HG03045 (cell line): ENCODE results near the gene SNX32.
A peak's percentile ranks its signal among the peaks of the same experiment; 100 is the strongest.
"Not testable (repeated sequence)": the region's sequence is repeated elsewhere in the genome, so short reads cannot be mapped to it uniquely, and the experiment has no call there.

Source experiments
- ATAC-seq: cut with Tn5 transposase; IDR thresholded peaks from one replicate; pipeline ENCODE4 v1.9.1; 2021; ENCODE audit warnings: mild to moderate bottlenecking, moderate library complexity; ENCODE audit not compliant: unreplicated experiment

SNX32 gene

DNA sequence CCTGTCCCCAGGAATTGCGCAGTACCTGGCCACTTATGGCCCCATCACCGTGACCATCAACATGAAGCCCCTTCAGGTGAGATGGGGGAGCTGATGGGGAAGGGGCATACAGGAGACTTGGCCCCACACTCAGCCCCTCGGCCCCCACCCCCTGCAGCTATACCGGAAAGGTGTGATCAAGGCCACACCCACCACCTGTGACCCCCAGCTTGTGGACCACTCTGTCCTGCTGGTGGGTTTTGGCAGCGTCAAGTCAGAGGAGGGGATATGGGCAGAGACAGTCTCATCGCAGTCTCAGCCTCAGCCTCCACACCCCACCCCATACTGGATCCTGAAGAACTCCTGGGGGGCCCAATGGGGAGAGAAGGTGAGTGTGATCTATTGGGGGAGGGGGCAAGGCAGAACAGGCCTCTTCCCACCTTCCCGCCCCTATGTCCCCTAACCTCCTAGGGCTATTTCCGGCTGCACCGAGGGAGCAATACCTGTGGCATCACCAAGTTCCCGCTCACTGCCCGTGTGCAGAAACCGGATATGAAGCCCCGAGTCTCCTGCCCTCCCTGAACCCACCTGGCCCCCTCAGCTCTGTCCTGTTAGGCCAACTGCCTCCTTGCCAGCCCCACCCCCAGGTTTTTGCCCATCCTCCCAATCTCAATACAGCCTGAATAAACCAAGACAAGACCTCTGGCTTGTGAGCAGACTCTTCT lies 49.4 kb downstream of the SNX32 start:
- ATAC-seq = no peak

DNA sequence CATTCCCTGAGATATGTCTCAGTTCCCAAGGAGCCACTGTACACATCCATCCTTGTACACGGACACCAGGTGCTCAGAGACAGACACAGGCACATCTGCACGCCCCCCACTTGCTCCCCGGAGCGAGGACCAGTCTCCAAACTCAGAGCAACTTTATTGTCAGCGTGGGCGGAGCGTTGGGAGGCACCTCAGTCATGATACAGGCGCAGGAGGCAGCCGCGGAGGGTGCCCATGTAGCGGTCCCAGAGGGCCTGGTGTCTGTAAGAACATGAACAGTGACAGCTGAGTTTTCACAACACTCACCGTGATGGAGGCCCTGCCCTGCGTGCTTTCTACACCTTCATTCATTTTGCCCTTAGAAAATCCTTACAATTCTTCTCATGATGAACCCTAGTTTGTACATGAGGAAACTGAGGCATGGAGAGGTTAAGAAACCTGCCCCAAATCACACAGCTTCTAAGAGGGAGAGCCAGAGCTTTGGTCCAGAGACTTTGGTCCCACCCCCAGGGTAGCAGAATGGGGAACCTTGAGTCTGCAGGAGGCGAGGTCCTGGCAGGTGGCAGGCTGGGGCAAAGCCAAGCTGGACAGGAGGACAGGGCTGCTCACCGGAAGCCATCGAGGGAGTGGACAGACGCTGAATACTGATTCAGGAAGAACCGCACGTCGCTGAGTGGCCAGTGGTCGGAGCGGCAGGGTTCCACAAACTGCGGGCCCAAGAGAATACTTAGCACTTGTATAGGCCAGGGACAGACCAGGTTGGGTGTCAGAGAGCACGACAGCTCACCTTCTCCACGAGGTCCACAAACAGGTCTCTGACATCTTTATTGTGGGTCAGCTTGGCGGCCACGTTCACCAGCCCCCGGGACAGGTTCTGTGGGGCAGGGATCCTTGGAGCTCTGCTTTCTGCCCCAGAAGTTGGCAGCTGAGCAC lies 50.3 kb downstream of the SNX32 start:
- no peak for ATAC-seq

DNA sequence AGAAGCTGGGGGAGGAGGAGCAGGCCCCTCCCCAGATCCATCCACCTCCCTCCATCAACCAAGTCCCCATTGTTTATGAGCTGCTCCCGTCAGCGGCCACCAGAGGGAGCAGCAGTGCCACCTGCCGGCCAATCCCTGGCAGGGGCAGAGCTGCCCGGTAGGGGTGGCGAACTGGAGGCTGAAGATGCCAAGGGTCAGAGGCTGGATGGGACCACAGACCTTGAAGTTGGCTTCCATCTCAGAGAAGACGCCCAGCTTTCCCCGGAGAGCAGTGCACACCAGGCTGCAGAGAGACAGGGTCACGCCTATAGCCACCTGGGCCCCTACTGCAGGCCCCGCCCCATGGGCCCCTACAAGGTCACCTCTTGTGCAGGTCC lies 50.9 kb downstream of the SNX32 start:
- no peak for ATAC-seq

- ATAC-seq = no peak
Measured at GRCh38 chr11:65885231-65885630, 51.5 kb downstream of the SNX32 start.

- ATAC-seq = no peak
Measured at GRCh38 chr11:65885808-65886536, 52.2 kb downstream of the SNX32 start.

DNA sequence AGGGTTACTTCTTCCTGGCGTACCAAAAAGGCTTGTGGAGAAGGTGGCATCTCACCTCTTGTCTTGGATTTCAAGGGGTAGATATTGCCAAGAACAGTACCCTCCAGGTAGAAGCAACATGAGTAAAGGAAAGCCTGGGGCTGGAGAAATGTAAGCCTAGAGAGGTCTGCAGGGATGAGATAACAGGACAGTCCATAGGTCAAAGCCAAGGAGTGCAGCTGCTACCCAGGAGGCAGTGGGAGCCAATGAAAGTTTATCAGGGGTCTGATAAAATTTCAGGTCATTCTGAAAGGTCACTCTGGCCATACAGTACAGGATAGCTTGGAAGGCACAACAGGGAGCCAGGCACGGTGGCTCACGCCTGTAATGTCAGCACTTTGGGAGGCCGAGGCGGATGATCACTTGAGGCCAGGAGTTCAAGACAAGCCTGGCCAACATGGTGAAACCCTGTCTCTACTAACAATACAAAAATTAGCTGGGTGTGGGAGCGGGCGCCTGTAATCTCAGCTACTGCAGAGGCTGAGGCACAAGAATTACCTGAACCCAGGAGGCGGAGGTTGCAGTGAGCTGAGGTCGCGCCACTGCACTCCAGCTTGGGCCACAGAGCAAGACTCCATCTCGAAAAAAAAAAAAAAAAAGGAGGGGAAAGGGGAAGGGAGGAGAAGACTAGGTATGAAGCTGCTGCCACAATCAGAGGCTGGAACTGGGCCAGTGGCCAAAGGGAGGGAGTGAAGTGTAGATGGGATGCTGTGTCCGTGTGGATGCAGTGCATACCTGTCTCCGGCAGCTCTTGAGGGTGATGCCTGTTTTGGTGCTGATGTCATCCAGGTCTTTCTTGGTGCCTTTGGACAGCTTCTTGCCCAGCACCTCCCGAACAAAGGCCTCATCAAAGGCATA lies 53.3 kb downstream of the SNX32 start:
- no peak for ATAC-seq

DNA sequence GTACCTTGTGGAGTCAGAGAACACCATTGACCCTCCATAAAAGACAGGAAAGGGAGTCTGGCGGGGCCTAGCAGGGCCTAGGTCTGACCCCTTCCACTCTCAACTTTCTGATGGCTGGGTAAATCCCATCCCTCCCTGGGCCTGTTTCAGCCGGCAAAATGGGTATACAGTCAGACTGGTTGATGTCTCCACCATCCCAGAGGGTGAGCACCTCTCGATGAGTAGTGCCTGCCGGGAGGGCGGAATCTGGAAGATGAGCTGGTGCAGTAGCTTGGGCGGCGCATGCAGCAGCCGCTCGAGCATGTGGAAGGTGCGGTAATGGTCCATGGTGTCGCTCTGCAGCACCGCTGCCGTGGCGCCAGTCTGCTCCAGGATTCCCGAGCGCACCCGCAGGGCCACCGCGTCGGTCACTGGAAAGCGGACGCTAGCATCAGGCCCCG lies 54.0 kb downstream of the SNX32 start:
- ATAC-seq = no peak

DNA sequence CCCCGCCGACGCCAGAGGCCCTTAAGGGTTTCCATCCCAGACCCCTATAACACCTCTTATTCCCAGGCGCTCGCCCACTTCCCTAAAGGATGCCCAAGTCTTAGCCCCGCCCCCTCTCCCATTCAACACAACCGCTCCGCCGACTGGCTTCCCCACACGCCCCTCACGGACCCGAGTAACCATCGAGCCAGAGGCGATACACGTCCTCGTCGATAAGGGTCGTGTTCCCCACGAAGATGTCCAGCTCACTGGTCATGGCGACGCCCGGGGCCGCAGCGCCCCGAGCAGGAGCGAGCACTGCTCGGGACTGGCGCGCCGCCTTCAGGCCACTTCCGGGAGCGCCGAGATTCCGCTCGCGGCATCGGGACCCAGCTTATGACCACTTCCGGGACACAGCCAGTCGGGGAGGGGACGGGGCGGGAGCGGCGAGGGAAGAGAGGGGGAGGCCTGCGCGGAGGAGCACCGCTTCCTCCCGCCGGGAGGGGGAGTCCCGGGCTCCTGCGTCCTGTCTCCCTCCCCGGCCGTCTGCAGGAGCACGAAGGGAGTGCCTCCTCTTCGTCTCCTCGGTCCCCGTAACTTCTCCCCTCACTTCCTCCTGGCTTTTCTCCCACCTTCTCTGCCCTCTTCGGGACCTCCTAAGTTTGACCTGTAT lies 54.5 kb downstream of the SNX32 start, which contains the start of gene FIBP:
TSS of gene FIBP (minus strand) at position 309 of the 652 bp plus-strand sequence. CDS start at position 256, 53 bp downstream.
- peak; percentile 48 for ATAC-seq

- peak; percentile 57 for ATAC-seq
Measured at GRCh38 chr11:65890324-65891218, 56.8 kb downstream of the SNX32 start, which contains the start of gene CCDC85B. Gene CCDC85B (plus strand): TSS chr11:65890673. CDS start chr11:65890784, 111 bp downstream.

GRCh38 chr11:65891219-65892136 lies 57.7 kb downstream of the SNX32 start:
- ATAC-seq = peak; percentile 1

DNA sequence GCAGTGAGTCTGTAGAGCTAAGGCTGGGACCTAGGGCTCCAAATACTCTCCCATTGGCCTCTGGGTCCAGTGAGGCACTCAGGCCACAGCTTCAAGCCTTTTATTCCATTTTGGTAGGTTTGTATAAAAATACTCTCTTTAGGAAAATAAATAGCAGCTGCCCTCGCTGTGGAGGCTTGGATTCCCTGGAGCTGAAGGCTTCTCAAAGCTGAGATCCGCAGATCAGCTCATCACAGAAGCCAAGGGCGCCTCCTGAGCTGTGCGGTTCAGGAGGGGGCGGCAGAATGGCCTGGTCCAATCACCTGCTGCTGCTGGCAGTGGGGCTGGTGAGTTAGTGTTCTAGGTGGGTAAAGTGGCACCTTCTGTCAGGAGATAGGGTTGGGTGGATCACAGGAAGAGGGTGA lies 58.4 kb downstream of the SNX32 start:
- not testable (repeated sequence) for ATAC-seq

- no peak for ATAC-seq
Measured at GRCh38 chr11:65892661-65893317, 59.0 kb downstream of the SNX32 start.

DNA sequence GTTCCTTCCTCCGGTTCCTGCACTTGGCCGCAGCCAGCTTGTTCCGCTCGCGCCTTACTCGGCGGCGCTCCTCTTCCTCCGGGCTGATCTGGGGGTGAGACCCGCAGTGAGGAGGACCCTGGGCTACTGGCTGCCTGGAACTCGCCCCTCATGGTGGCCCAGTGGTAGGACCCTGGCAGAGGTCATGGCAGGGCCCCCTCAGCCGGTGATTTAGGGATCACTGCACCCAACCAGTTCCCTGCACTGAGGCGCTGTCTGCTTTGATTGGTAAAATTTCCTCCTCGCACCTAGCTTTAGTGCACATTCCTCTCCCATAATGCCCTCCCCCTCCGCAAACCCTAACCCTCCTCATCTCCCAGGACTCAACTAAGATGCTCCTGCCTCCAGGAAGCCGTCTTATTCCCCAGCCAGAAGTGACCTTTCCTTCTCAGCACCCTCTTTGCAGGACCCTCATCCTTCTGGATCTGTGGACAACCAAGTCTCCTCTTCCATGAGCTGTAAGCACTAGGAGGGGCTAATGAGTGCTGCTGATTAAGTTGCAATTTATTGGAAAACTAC lies 60.4 kb downstream of the SNX32 start:
- ATAC-seq = no peak

GRCh38 chr11:65895482-65895981 lies 61.8 kb downstream of the SNX32 start:
- no peak for ATAC-seq

GRCh38 chr11:65896034-65896999 lies 62.6 kb downstream of the SNX32 start:
- ATAC-seq = no peak
